Astrocyte of the spinal cord (primary cell): ENCODE results near the gene C5orf15.

Experiments used
- DNase-seq: peaks from one replicate; pipeline ENCODE4 v3.0.0; 2011; ENCODE audit warnings: low read depth, low spot score
- H3K4me3 ChIP-seq: 2 replicates; pipeline ENCODE4 v1.5.1; 2011; ENCODE audit warnings: low read depth, mild to moderate bottlenecking, low read length, moderate library complexity
- CTCF ChIP-seq: IDR thresholded peaks from 2 replicates; pipeline ENCODE4 v1.5.1; 2012; ENCODE audit warnings: low read depth, mild to moderate bottlenecking, low read length, inconsistent platforms
- in situ Hi-C: cut with HindIII; loops from 2 replicates; pipeline ENCODE4 v1.10.0; 2017; ENCODE audit warnings: low sequenced_read_pairs

C5orf15 gene

GRCh38 chr5:133998042-133998441 is 29.6 kb upstream of the C5orf15 start:
- no peak overlapping the region for H3K4me3 ChIP-seq
- TF ChIP-seq CTCF: no peak
- in situ Hi-C loops: no loop called here

GRCh38 chr5:133996683-133997252 is 28.3 kb upstream of the C5orf15 start:
- peak; percentile 69 for TF ChIP-seq CTCF
- no peak overlapping the region for H3K4me3 ChIP-seq
- no peak for DNase-seq
- in situ Hi-C loops: no loop called here

More at GRCh38 chr5:133998042-133998441, 29.6 kb upstream of the C5orf15 start:
- DNase-seq: no peak

GRCh38 chr5:133995883-133996563 is 27.6 kb upstream of the C5orf15 start:
- in situ Hi-C loops: no loop called here
- DNase-seq: no peak
- no peak for TF ChIP-seq CTCF
- H3K4me3 ChIP-seq: no peak overlapping the region

GRCh38 chr5:133995341-133995740 is 26.9 kb upstream of the C5orf15 start:
- TF ChIP-seq CTCF: no peak
- in situ Hi-C loops: no loop called here

GRCh38 chr5:133994990-133995333 is 26.5 kb upstream of the C5orf15 start:
- in situ Hi-C loops: no loop called here
- no peak for DNase-seq
- TF ChIP-seq CTCF: no peak
- H3K4me3 ChIP-seq: no peak overlapping the region

More at GRCh38 chr5:133995341-133995740, 26.9 kb upstream of the C5orf15 start:
- H3K4me3 ChIP-seq: no peak overlapping the region
- DNase-seq: no peak

GRCh38 chr5:133994297-133994989 is 26.0 kb upstream of the C5orf15 start:
- no peak overlapping the region for H3K4me3 ChIP-seq
- DNase-seq: no peak
- TF ChIP-seq CTCF: no peak
- in situ Hi-C loops: no loop called here
